NT2/D1 (cell line): ENCODE data around the gene LZTR1.

Experiments used
- YY1 ChIP-seq: IDR thresholded peaks from 2 replicates; pipeline ENCODE4 v1.6.1; 2011; ENCODE audit not compliant: insufficient read length, insufficient read depth
- ZNF274 ChIP-seq: IDR thresholded peaks from 2 replicates; pipeline ENCODE4 v1.6.1; 2011; ENCODE audit warnings: mild to moderate bottlenecking, low read depth, low read length

- TF ChIP-seq ZNF274 = no peak
- no peak for TF ChIP-seq YY1
These were observed 30.1 kb upstream of the LZTR1 start for GRCh38 chr22:20951932-20952380.
